Breast epithelium (tissue), 4 donors: ENCODE results near the gene ATP13A2. TPM values are rescaled to one million over a fixed set of nuclear protein-coding genes. Genes with fewer than 3 reads are reported as not detected.
"Not testable (repeated sequence)": the region's sequence is repeated elsewhere in the genome, so short reads cannot be mapped to it uniquely, and the experiment has no call there.

Experiments
- DNase-seq, 2 donors: peaks; one replicate each; pipeline ENCODE4 v3.0.0-alpha.2; 2019; ENCODE audit warnings: low spot score in 2 of 2
- H3K27ac ChIP-seq, 2 donors: fragments of 200-600 bp; sonication (generic) in 1 of 2; one replicate each; pipeline ENCODE4 v1.5.1; 2016 to 2019; ENCODE audit warnings: mild to moderate bottlenecking in 1 of 2
- H3K27me3 ChIP-seq, 2 donors: fragments of 200-600 bp; sonication (generic) in 1 of 2; one replicate each; pipeline versions ENCODE4 v1.5.1 to v1.6.0; 2017 to 2019; ENCODE audit warnings: control low read depth in 1 of 2, mild to moderate bottlenecking in 1 of 2
- H3K36me3 ChIP-seq: fragments of 200-600 bp; one replicate; pipeline ENCODE4 v1.5.1; 2019
- H3K4me1 ChIP-seq, 2 donors: fragments of 200-600 bp; sonication (generic); one replicate each; pipeline ENCODE4 v1.5.1; 2016 to 2019; ENCODE audit warnings: control low read depth in 1 of 2
- H3K4me3 ChIP-seq, 3 donors: fragments of 200-600 bp; sonication (generic); 1 replicate in 2 of 3; 2 replicates in 1 of 3; pipeline ENCODE4 v1.5.1; 2016 to 2019; ENCODE audit warnings: mild to moderate bottlenecking in 3 of 3, moderate library complexity in 2 of 3
- H3K9me3 ChIP-seq, 2 donors: fragments of 200-600 bp; sonication (generic) in 1 of 2; one replicate each; pipeline ENCODE4 v1.5.1; 2016 to 2019; ENCODE audit warnings: control low read depth in 1 of 2
- POLR2A ChIP-seq: fragments of 450-650 bp; IDR thresholded peaks from one replicate; pipeline ENCODE4 v1.6.1; 2016; ENCODE audit warnings: antibody characterized with exemption, mild to moderate bottlenecking, moderate library complexity
- POLR2AphosphoS5 ChIP-seq, 3 donors: sonication (generic); formaldehyde crosslinking; IDR thresholded peaks; one replicate each; pipeline ENCODE4 v1.6.1; 2017; ENCODE audit warnings: antibody characterized with exemption in 3 of 3
- intact Hi-C: fragments of 100-400 bp; cut with DNase I; formaldehyde crosslinking; loops from one replicate; pipeline ENCODE4 v1.15.1; 2023; ENCODE audit warnings: low total_unique reads
- total RNA-seq, 3 donors: library from RNA; depleted of rRNA; stranded (reverse); fragments of >200 nt; gene quantifications; one replicate each; pipeline ENCODE4 v1.1.0, GENCODE V29; 2016
- TF ChIP-seq, protein P1 (sequence below), 3 donors: fragments of 450-650 bp; IDR thresholded peaks; one replicate each; pipeline ENCODE4 v1.5.1; 2016 to 2017; ENCODE audit warnings: antibody characterized with exemption in 3 of 3, mild to moderate bottlenecking in 3 of 3, moderate library complexity in 3 of 3

The ATP13A2 gene
- total RNA-seq, 3 donors from 2014 or later: 17.3 to 31.5 (median 31.3) TPM

DNA sequence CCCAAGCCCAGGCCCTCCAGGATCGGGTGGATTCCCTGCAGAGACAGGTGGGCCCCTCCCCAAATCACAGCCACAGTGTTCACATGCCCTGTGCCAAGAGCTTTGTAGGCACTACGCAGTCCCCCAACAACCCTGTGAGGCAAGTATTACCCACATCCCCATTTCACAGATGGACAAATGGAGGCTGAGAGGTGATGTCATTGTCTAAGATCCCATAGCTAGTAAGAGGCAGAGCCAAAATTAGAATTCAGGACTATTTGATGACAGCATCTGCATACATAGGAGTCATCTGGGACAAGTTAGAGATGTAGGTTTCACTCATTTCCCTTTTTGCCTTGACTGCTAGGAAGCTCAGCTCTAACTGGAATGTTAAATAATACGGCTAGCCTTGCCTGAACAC, 43.4 kb downstream of the ATP13A2 start:
- intact Hi-C loops: no loop called here
- DNase-seq: no peak
- TF ChIP-seq POLR2AphosphoS5 (IDR thresholded peaks at IDR 0.05) (no peak), POLR2A (no peak)
- TF ChIP-seq, protein P1, sequence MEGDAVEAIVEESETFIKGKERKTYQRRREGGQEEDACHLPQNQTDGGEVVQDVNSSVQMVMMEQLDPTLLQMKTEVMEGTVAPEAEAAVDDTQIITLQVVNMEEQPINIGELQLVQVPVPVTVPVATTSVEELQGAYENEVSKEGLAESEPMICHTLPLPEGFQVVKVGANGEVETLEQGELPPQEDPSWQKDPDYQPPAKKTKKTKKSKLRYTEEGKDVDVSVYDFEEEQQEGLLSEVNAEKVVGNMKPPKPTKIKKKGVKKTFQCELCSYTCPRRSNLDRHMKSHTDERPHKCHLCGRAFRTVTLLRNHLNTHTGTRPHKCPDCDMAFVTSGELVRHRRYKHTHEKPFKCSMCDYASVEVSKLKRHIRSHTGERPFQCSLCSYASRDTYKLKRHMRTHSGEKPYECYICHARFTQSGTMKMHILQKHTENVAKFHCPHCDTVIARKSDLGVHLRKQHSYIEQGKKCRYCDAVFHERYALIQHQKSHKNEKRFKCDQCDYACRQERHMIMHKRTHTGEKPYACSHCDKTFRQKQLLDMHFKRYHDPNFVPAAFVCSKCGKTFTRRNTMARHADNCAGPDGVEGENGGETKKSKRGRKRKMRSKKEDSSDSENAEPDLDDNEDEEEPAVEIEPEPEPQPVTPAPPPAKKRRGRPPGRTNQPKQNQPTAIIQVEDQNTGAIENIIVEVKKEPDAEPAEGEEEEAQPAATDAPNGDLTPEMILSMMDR (IDR thresholded peaks at IDR 0.05): no peak
- no peaks in the 10 kb centered on the region for H3K9me3 ChIP-seq
- peaks cover 4 to 5% of the 10 kb centered on the region in 2 donors for H3K4me1 ChIP-seq
- no peak overlapping the region for H3K27ac ChIP-seq
- H3K27me3 ChIP-seq: no peaks in the 10 kb centered on the region
- no peak overlapping the region for H3K4me3 ChIP-seq
- no peaks in the 10 kb centered on the region for H3K36me3 ChIP-seq

DNA sequence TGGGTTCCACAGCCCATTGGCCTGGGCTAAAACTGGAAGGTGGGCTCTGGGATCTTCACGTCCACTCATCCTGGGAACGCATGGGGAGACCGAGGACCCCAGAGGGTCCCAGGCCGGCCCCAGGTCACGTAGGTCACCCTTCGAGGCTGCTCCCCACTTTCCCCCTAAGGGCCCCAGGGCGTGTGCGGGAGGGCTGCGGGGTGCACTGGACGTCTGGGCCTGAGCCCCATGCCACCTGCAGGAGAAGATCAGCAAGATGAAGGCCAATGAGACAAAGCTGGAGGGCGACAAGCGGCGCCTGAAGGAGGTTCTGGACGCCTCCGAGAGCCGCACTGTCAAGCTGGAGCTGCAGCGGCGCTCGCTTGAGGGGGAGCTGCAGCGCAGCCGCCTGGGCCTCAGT, 43.8 kb downstream of the ATP13A2 start:
- intact Hi-C loops: no loop called here
- peaks cover 4 to 5% of the 10 kb centered on the region in 2 donors for H3K4me1 ChIP-seq

DNA sequence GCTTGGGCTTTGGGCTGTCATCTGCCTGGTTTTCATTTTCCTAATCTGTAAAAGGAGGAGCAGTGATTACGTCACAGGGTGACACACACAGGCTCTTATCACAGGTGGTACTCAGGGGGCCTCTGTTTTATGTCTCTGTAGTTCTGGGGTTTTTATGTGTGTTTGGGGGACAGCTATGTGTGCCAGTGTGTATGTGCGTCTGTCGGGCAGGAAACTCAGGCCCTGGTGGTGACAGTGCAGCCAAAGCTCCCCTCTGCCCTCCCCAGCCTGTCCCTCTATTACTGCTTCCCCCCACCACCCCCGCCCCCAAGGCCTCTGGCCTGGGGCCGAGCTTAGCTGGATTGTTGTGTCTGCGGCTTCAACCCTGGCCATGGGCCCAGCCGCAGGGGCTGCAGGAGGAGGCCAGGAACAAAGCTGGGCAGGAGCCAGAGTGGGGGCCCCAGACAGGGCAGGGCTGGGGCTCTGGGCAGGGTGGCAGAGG, 44.6 kb downstream of the ATP13A2 start:
- no peak for DNase-seq
- Histone ChIP-seq H3K9me3 (no peaks in the 10 kb centered on the region), H3K27ac (peak overlapping the region in 1 of 2 donors; percentile 56), H3K4me1 (peaks cover 4 to 5% of the 10 kb centered on the region in 2 donors), H3K27me3 (no peaks in the 10 kb centered on the region), H3K4me3 (no peak overlapping the region), H3K36me3 (no peaks in the 10 kb centered on the region)
- TF ChIP-seq POLR2A (no peak), POLR2AphosphoS5 (IDR thresholded peaks at IDR 0.05) (no peak)
- TF ChIP-seq, protein P1 (IDR thresholded peaks at IDR 0.05): no peak
- intact Hi-C loops: no loop called here

More for the DNA sequence above, 43.8 kb downstream of the ATP13A2 start:
- Histone ChIP-seq H3K27ac (no peak overlapping the region), H3K27me3 (no peaks in the 10 kb centered on the region), H3K9me3 (no peaks in the 10 kb centered on the region), H3K4me3 (no peak overlapping the region), H3K36me3 (no peaks in the 10 kb centered on the region)
- TF ChIP-seq POLR2AphosphoS5 (IDR thresholded peaks at IDR 0.05) (no peak), POLR2A (no peak)
- TF ChIP-seq, protein P1 (IDR thresholded peaks at IDR 0.05): no peak
- DNase-seq: no peak

DNA sequence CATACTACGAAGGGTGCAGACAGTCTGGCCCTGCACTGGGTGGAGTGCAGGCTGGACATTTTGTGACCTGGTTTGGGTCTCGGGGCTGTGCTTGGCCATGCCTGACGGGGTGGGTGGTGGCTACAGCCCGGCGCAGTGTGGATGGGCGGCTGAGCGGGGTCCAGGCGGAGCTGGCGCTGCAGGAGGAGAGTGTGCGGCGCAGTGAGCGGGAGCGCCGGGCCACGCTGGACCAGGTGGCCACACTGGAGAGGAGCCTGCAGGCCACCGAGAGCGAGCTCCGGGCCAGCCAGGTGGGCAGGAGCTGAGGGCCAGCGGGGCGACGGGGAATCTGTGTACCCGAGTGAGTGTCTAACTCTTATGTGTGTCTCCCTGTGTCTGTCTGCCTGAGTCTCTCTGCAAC, 45.4 kb downstream of the ATP13A2 start:
- Histone ChIP-seq H3K36me3 (no peaks in the 10 kb centered on the region), H3K4me3 (no peak overlapping the region), H3K4me1 (peaks cover 4 to 5% of the 10 kb centered on the region in 2 donors), H3K9me3 (no peaks in the 10 kb centered on the region), H3K27ac (no peak overlapping the region), H3K27me3 (no peaks in the 10 kb centered on the region)
- no peak for DNase-seq
- intact Hi-C loops: no loop called here
- no peak for TF ChIP-seq POLR2AphosphoS5 (IDR thresholded peaks at IDR 0.05)
- no peak for TF ChIP-seq POLR2A
- TF ChIP-seq, protein P1 (IDR thresholded peaks at IDR 0.05): no peak

DNA sequence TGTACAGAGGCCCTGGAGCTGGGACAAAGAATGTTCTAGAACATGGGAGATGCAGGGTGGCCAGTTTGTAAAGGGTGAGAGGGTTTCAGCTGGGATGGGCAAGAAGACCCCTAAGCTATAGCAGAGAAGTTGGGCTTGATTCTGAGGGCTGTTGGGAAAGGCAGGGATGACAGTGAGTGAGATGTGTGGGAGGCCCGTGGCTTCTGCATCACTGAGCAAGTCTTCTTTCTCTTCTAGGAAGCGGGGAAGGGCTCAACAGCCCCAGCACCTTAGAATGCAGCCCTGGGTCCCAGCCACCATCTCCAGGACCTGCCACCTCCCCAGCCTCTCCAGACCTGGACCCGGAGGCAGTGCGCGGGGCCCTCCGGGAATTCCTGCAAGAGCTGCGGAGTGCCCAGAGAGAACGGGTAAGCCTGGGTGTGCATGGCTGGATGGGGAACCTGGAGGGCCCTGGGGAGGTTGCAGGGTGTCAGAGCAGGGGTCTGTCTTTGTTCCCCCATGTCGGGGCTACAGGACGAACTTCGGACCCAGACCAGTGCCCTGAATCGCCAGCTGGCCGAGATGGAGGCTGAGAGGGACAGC, 46.2 kb downstream of the ATP13A2 start:
- H3K4me3 ChIP-seq: no peak overlapping the region
- no peak overlapping the region for H3K27ac ChIP-seq
- H3K36me3 ChIP-seq: no peaks in the 10 kb centered on the region
- intact Hi-C loops: no loop called here
- TF ChIP-seq, protein P1 (IDR thresholded peaks at IDR 0.05): no peak
- no peak for TF ChIP-seq POLR2A
- TF ChIP-seq POLR2AphosphoS5 (IDR thresholded peaks at IDR 0.05): no peak
- H3K27me3 ChIP-seq: no peaks in the 10 kb centered on the region
- H3K4me1 ChIP-seq: peaks cover 4 to 5% of the 10 kb centered on the region in 2 donors
- H3K9me3 ChIP-seq: no peaks in the 10 kb centered on the region
- DNase-seq: no peak

DNA sequence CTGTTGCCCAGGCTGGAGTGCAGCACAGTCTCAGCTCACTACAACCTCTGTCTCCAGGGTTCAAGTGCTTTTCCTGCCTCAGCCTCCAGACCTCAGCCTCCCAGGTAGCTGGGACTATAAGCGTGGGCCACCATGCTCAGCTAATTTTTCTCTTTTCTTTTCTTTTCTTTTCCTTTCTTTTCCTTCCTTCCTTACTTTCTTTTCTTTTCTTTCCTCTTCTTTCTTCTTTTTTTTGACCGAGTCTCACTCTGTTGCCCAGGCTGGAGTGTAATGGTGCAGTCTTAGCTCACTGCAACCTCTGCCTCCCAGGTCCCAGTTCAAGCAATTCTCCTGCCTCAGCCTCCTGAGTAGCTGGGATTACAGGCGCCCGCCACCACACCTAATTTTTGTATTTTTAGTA, 47.6 kb downstream of the ATP13A2 start:
- H3K36me3 ChIP-seq, H3K4me1 ChIP-seq, DNase-seq, H3K27me3 ChIP-seq, H3K4me3 ChIP-seq, intact Hi-C loops, H3K27ac ChIP-seq, H3K9me3 ChIP-seq: not testable (repeated sequence)
